K562 (cell line): ENCODE data around the gene ARMC12. TPM values are rescaled to one million over a fixed set of nuclear protein-coding genes. Genes with fewer than 3 reads are reported as not detected.

Source experiments
- DLX4 ChIP-seq: fragments of 250-450 bp; sonication (Bioruptor Pico); IDR thresholded peaks from 2 replicates; pipeline ENCODE4 v1.6.1; 2021; ENCODE audit warnings: mild to moderate bottlenecking
- EP400 ChIP-seq: fragments of 450-650 bp; IDR thresholded peaks from 2 replicates; pipeline ENCODE4 v1.6.1; 2017; ENCODE audit warnings: antibody characterized with exemption, mild to moderate bottlenecking, moderate library complexity
- FOXM1 ChIP-seq, 2 experiments: fragments of 450-650 bp in 1 of 2; sonication (generic) in 1 of 2; formaldehyde crosslinking in 1 of 2; IDR thresholded peaks; 2 replicates each; pipeline versions ENCODE4 v1.6.1 to v1.9.0; 2017 to 2022; ENCODE audit warnings: low read depth in 2 of 2, mild to moderate bottlenecking in 2 of 2, missing genetic modification reagents in 1 of 2, moderate library complexity in 1 of 2
- HDAC8 ChIP-seq: fragments of 450-650 bp; IDR thresholded peaks from 2 replicates; pipeline ENCODE4 v1.6.1; 2016; ENCODE audit warnings: mild to moderate bottlenecking, missing genetic modification characterization, moderate library complexity, missing compliant biosample characterization
- KLF6 ChIP-seq: fragments of 250-450 bp; sonication (Bioruptor Pico); IDR thresholded peaks from 2 replicates; pipeline ENCODE4 v1.4.0; 2020; ENCODE audit warnings: mild to moderate bottlenecking, moderate library complexity, borderline replicate concordance
- MXI1 ChIP-seq: IDR thresholded peaks from 2 replicates; pipeline ENCODE4 v1.6.1; 2011; ENCODE audit warnings: low read depth, mild to moderate bottlenecking, improper control_type of control experiment, low read length
- PCBP2 ChIP-seq: fragments of 200-400 bp; formaldehyde crosslinking; IDR thresholded peaks from 2 replicates; pipeline ENCODE4 v1.6.1; 2018; ENCODE audit warnings: low read length, low read depth, mild to moderate bottlenecking, moderate library complexity; ENCODE audit not compliant: poor library complexity, severe bottlenecking
- RBFOX2 ChIP-seq: fragments of 200-400 bp; formaldehyde crosslinking; IDR thresholded peaks from 2 replicates; pipeline ENCODE4 v1.6.1; 2017; ENCODE audit warnings: low read depth, mild to moderate bottlenecking, low read length, moderate library complexity
- RUNX1 ChIP-seq: sonication (generic); IDR thresholded peaks from 2 replicates; pipeline ENCODE4 v1.6.1; 2016; ENCODE audit warnings: antibody characterized with exemption, low read depth
- SAFB ChIP-seq: fragments of 200-400 bp; formaldehyde crosslinking; IDR thresholded peaks from 2 replicates; pipeline ENCODE4 v1.6.1; 2017; ENCODE audit warnings: low read depth, low read length, borderline replicate concordance
- SLC30A9 ChIP-seq: fragments of 250-450 bp; sonication (Bioruptor Pico); IDR thresholded peaks from 2 replicates; pipeline ENCODE4 v1.8.0; 2022; ENCODE audit warnings: mild to moderate bottlenecking, moderate library complexity
- SP2 ChIP-seq: IDR thresholded peaks from 2 replicates; pipeline ENCODE4 v1.6.1; 2011; ENCODE audit warnings: mild to moderate bottlenecking, low read depth, low read length, moderate library complexity; ENCODE audit not compliant: poor library complexity, severe bottlenecking; ENCODE audit errors: extremely low read depth
- XRCC4 ChIP-seq: IDR thresholded peaks from one replicate; pipeline ENCODE4 v1.6.1; 2011; ENCODE audit not compliant: insufficient read depth, insufficient read length; ENCODE audit errors: extremely low read depth
- ZBTB12 ChIP-seq: fragments of 250-450 bp; sonication (Bioruptor Pico); IDR thresholded peaks from 2 replicates; pipeline ENCODE4 v1.4.0; 2020
- ZNF184 ChIP-seq: sonication (generic); formaldehyde crosslinking; IDR thresholded peaks from 2 replicates; pipeline ENCODE4 v1.5.0; 2020; ENCODE audit warnings: missing genetic modification reagents
- ZNF57 ChIP-seq: fragments of 450-650 bp; formaldehyde crosslinking; IDR thresholded peaks from 2 replicates; pipeline ENCODE4 v1.4.0; 2020; ENCODE audit warnings: mild to moderate bottlenecking, moderate library complexity
- ZSCAN29 ChIP-seq: fragments of 450-650 bp; IDR thresholded peaks from 2 replicates; pipeline ENCODE4 v1.6.1; 2017
- polyA plus RNA-seq, 8 experiments: library from polyadenylated mRNA; depleted of rRNA in 4 of 8; stranded (reverse) in 5 of 8; unstranded in 3 of 8; fragments of >200 nt; fragmentation: Nextera tagmentation in 2 of 8; fragmentation: Illumina TruSeq in 1 of 8; extraction: Ambion mirVana in 2 of 8; extraction: Trizol in 1 of 8; gene quantifications; 2 replicates each; pipeline versions ENCODE4 v1.2.1 to v1.2.3, GENCODE V29; 2011 to 2014; ENCODE audit warnings: inconsistent platforms in 1 of 8, missing spikeins in 1 of 8
- total RNA-seq, 7 experiments: library from RNA; depleted of rRNA in 6 of 7; stranded (reverse); fragments of >200 nt in 6 of 7; fragmentation: Illumina TruSeq in 2 of 7; extraction: Trizol in 2 of 7; gene quantifications; 2 replicates each; pipeline versions ENCODE4 v1.2.1 to v1.2.3, GENCODE V29; 2011 to 2021; ENCODE audit warnings: low replicate concordance in 1 of 7
- TF ChIP-seq, protein P1 (sequence below): fragments of 250-450 bp; sonication (Bioruptor Pico); IDR thresholded peaks from 2 replicates; pipeline ENCODE4 v1.5.0; 2021; ENCODE audit warnings: mild to moderate bottlenecking, borderline replicate concordance
- TF ChIP-seq, protein P2 (sequence below): fragments of 250-450 bp; sonication (Bioruptor Pico); IDR thresholded peaks from 2 replicates; pipeline ENCODE4 v1.4.0; 2020; ENCODE audit warnings: mild to moderate bottlenecking, moderate library complexity

Gene ARMC12
- total and polyA plus RNA-seq, 9 of the 15 experiments (the other 6 are each of a cell fraction or from before 2014, with no cell fraction given) = 0.09 to 0.58 (median 0.31) TPM; not detected in 3

GRCh38 chr6:35727935-35728682, 8.7 kb upstream of the ARMC12 start (continued):
- TF ChIP-seq DLX4 = no peak
- TF ChIP-seq ZSCAN29 = no peak
- TF ChIP-seq, protein P1, sequence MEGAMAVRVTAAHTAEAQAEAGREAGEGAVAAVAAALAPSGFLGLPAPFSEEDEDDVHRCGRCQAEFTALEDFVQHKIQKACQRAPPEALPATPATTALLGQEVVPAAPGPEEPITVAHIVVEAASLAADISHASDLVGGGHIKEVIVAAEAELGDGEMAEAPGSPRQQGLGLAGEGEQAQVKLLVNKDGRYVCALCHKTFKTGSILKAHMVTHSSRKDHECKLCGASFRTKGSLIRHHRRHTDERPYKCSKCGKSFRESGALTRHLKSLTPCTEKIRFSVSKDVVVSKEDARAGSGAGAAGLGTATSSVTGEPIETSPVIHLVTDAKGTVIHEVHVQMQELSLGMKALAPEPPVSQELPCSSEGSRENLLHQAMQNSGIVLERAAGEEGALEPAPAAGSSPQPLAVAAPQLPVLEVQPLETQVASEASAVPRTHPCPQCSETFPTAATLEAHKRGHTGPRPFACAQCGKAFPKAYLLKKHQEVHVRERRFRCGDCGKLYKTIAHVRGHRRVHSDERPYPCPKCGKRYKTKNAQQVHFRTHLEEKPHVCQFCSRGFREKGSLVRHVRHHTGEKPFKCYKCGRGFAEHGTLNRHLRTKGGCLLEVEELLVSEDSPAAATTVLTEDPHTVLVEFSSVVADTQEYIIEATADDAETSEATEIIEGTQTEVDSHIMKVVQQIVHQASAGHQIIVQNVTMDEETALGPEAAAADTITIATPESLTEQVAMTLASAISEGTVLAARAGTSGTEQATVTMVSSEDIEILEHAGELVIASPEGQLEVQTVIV (CRISPR knock-in tag) = no peak
- TF ChIP-seq SAFB = peak; percentile 42; the same call in 1 of the 2 replicates
- TF ChIP-seq ZNF184 = no peak
- TF ChIP-seq ZBTB12 (CRISPR knock-in tag) = no peak
- no peak for TF ChIP-seq ZNF57
- TF ChIP-seq RUNX1 = peak; percentile 54; the same call in 1 of the 2 replicates
- TF ChIP-seq, protein P2, sequence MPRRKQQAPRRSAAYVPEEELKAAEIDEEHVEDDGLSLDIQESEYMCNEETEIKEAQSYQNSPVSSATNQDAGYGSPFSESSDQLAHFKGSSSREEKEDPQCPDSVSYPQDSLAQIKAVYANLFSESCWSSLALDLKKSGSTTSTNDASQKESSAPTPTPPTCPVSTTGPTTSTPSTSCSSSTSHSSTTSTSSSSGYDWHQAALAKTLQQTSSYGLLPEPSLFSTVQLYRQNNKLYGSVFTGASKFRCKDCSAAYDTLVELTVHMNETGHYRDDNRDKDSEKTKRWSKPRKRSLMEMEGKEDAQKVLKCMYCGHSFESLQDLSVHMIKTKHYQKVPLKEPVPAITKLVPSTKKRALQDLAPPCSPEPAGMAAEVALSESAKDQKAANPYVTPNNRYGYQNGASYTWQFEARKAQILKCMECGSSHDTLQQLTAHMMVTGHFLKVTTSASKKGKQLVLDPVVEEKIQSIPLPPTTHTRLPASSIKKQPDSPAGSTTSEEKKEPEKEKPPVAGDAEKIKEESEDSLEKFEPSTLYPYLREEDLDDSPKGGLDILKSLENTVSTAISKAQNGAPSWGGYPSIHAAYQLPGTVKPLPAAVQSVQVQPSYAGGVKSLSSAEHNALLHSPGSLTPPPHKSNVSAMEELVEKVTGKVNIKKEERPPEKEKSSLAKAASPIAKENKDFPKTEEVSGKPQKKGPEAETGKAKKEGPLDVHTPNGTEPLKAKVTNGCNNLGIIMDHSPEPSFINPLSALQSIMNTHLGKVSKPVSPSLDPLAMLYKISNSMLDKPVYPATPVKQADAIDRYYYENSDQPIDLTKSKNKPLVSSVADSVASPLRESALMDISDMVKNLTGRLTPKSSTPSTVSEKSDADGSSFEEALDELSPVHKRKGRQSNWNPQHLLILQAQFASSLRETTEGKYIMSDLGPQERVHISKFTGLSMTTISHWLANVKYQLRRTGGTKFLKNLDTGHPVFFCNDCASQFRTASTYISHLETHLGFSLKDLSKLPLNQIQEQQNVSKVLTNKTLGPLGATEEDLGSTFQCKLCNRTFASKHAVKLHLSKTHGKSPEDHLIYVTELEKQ (CRISPR knock-in tag) = no peak
- TF ChIP-seq MXI1 = no peak
- no peak for TF ChIP-seq XRCC4
- TF ChIP-seq FOXM1 (IDR thresholded peaks at IDR 0.05; ENCODE audit: low read depth) = no peak
- TF ChIP-seq FOXM1 (CRISPR knock-in tag; IDR thresholded peaks at IDR 0.05; ENCODE audit: low read depth) = peak; percentile 89; the same call in 1 of the 2 replicates
- peak; percentile 93 for TF ChIP-seq RBFOX2
- TF ChIP-seq HDAC8 (tag) = peak; percentile 50; the same call in 1 of the 2 replicates
- no peak for TF ChIP-seq KLF6 (CRISPR knock-in tag)
- no peak for TF ChIP-seq SP2
- TF ChIP-seq SLC30A9 = no peak
- TF ChIP-seq EP400 = peak; percentile 94
- no peak for TF ChIP-seq PCBP2
